Calu3 (cell line): ENCODE measurements around the gene SQSTM1. TPM values are rescaled to one million over a fixed set of nuclear protein-coding genes. Genes with fewer than 3 reads are reported as not detected.

ENCODE experiments used
- BruUV-seq: library from RNA; stranded (reverse); fragments of 400-500 nt; replicated peaks from 2 replicates; lab custom pipeline; 2021; lab: Mats Ljungman, UMichigan
- CTCF ChIA-PET: fragments of 300-600 bp; sonication (Branson Sonifier 250); formaldehyde crosslinking; loops from one replicate; lab custom pipeline; 2022; ENCODE audit warnings: antibody characterized with exemption; lab: Charles Lee
- DNase-seq: peaks from one replicate; pipeline ENCODE4 v3.0.0; 2022
- H3K27ac Mint-ChIP-seq: one replicate; pipeline ENCODE4 v1.8.0; 2022; ENCODE audit warnings: mixed read lengths; ENCODE audit not compliant: unreplicated experiment
- H3K27me3 Mint-ChIP-seq: one replicate; pipeline ENCODE4 v1.8.0; 2022; ENCODE audit warnings: mixed read lengths; ENCODE audit not compliant: unreplicated experiment
- H3K36me3 Mint-ChIP-seq: one replicate; pipeline ENCODE4 v1.8.0; 2022; ENCODE audit warnings: mild to moderate bottlenecking, moderate library complexity, mixed read lengths; ENCODE audit not compliant: insufficient read depth, unreplicated experiment
- H3K4me1 Mint-ChIP-seq: one replicate; pipeline ENCODE4 v1.8.0; 2022; ENCODE audit warnings: mild to moderate bottlenecking, low read depth, mixed read lengths; ENCODE audit not compliant: unreplicated experiment
- H3K4me3 Mint-ChIP-seq: one replicate; pipeline ENCODE4 v1.8.0; 2022; ENCODE audit warnings: mild to moderate bottlenecking, low read depth, moderate library complexity, mixed read lengths; ENCODE audit not compliant: unreplicated experiment
- H3K9me3 Mint-ChIP-seq: one replicate; pipeline ENCODE4 v1.8.0; 2022; ENCODE audit warnings: low read depth, mixed read lengths; ENCODE audit not compliant: unreplicated experiment
- CTCF ChIP-seq: fragments of 200-600 bp; IDR thresholded peaks from one replicate; pipeline ENCODE4 v1.8.0; 2022; ENCODE audit warnings: antibody characterized with exemption; ENCODE audit not compliant: unreplicated experiment
- intact Hi-C: fragments of 100-400 bp; cut with micrococcal nuclease; formaldehyde crosslinking; loops from one replicate; pipeline ENCODE4 v1.10.0; 2022; ENCODE audit not compliant: unreplicated experiment
- total RNA-seq: library from RNA; stranded (reverse); gene quantifications from 2 replicates; pipeline ENCODE4 v1.2.3, GENCODE V29; 2022

The SQSTM1 gene
- total RNA-seq, 1 experiment from 2014 or later: 1,023 TPM

- Mint-ChIP-seq H3K36me3 (peaks cover 87% of the 10 kb centered on the region), H3K27ac (peak overlapping the region; percentile 96), H3K27me3 (no peaks in the 10 kb centered on the region), H3K9me3 (no peaks in the 10 kb centered on the region), H3K4me1 (peaks cover 24% of the 10 kb centered on the region), H3K4me3 (no peak overlapping the region)
- no peak for TF ChIP-seq CTCF
- no TSS peak for BruUV-seq
- intact Hi-C loops: no loop called here
- DNase-seq: no peak
- CTCF ChIA-PET: interaction anchor here (1.1 kb wide), 1 partner anchor 8 kb away, joined by 3 read pairs; no protein-coding TSS in a partner anchor
Measured at GRCh38 chr5:179816796-179817469, 3.8 kb upstream of the SQSTM1 start.

- Mint-ChIP-seq H3K4me1 (peaks cover 24% of the 10 kb centered on the region), H3K27me3 (no peaks in the 10 kb centered on the region), H3K4me3 (peak overlapping the region; percentile 97), H3K36me3 (peaks cover 87% of the 10 kb centered on the region), H3K9me3 (no peaks in the 10 kb centered on the region), H3K27ac (peak overlapping the region; percentile 96)
- no peak for TF ChIP-seq CTCF
- no peak for DNase-seq
- CTCF ChIA-PET: interaction anchor here (0.6 to 1.1 kb wide), 2 partner anchors 10 to 146 kb away, joined by 3 read pairs; no protein-coding TSS in a partner anchor
- intact Hi-C loops: no loop called here
- BruUV-seq: no TSS peak
Measured at GRCh38 chr5:179817470-179817840, 3.2 kb upstream of the SQSTM1 start.

GRCh38 chr5:179817890-179818745 lies 2.6 kb upstream of the SQSTM1 start:
- intact Hi-C loops: no loop called here
- TSS peak; percentile 44 for BruUV-seq
- no peak for DNase-seq

More at GRCh38 chr5:179817890-179818745, 2.6 kb upstream of the SQSTM1 start:
- Mint-ChIP-seq H3K27ac (peak overlapping the region; percentile 96), H3K4me3 (peak overlapping the region; percentile 97), H3K27me3 (no peaks in the 10 kb centered on the region), H3K36me3 (peaks cover 87% of the 10 kb centered on the region), H3K4me1 (peaks cover 24% of the 10 kb centered on the region), H3K9me3 (no peaks in the 10 kb centered on the region)
- CTCF ChIA-PET: interaction anchor here (0.6 to 1.1 kb wide), 4 partner anchors 9 to 147 kb away, joined by 3 read pairs; no protein-coding TSS in a partner anchor
- no peak for TF ChIP-seq CTCF
